ENCODE measurements around the gene RXFP1.

RXFP1 gene

DNA sequence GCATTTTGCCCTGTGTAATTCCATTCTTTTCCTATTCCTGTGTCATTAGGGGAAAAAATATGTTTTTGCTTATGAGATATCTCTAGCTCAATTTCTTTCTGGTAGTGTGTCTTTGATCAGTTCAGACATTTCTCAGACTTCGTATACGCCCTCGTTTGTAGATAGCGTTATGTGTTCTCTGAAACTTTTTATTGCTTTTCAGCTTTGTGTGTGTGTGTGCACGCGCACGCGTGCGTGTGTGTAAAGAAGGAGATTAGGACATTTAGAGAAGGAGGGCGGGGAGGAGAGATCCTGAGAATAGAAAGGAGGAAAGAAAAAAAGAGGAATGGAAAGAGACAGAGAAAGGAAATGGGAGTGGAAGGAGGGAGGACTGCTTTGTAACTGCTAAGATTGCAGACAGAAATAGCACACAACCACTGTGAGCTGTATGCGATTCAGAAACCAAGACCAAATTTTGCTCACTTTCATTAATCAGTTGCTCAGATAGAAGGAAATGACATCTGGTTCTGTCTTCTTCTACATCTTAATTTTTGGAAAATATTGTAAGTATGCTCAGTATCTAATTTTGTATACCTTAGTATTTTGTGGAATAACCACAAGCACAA lies at the start of gene RXFP1:
Gene RXFP1 (plus strand): TSS at position 399 of the 605 bp plus-strand sequence. CDS start 95 bp downstream, at position 494.
- TF ChIP-seq MYC (IDR thresholded peaks at IDR 0.05; ENCODE audit: low read depth, low read length) (no peak), POLR2A (IDR thresholded peaks at IDR 0.05; ENCODE audit: extremely low read depth, insufficient read length) (no peak), CTCF (IDR thresholded peaks at IDR 0.05; ENCODE audit: low read depth, low read length) (no peak), MAX (IDR thresholded peaks at IDR 0.05; ENCODE audit: low read depth, low read length) (no peak)
- no peak for DNase-seq (ENCODE audit: low read depth)
- H3K4me3 ChIP-seq (ENCODE audit: low read depth, low read length), result no peak within 1 kb of the TSS

GRCh38 chr4:158481811-158482210 lies 39.9 kb upstream of the RXFP1 start:
- no peak overlapping the region for H3K4me3 ChIP-seq (ENCODE audit: low read depth, low read length)
- TF ChIP-seq MAX (IDR thresholded peaks at IDR 0.05; ENCODE audit: low read depth, low read length), result no peak
- no peak for DNase-seq (ENCODE audit: low read depth)

- H3K4me3 ChIP-seq (ENCODE audit: low read depth, low read length), result no peak overlapping the region
- TF ChIP-seq MAX (IDR thresholded peaks at IDR 0.05; ENCODE audit: low read depth, low read length) (no peak), MYC (IDR thresholded peaks at IDR 0.05; ENCODE audit: low read depth, low read length) (no peak), POLR2A (IDR thresholded peaks at IDR 0.05; ENCODE audit: extremely low read depth, insufficient read length) (no peak), CTCF (IDR thresholded peaks at IDR 0.05; ENCODE audit: low read depth, low read length) (no peak)
- no peak for DNase-seq (ENCODE audit: low read depth)
These were observed 37.4 kb upstream of the RXFP1 start for GRCh38 chr4:158484173-158484885.

- no peak for TF ChIP-seq MAX (IDR thresholded peaks at IDR 0.05; ENCODE audit: low read depth, low read length)
- TF ChIP-seq POLR2A (IDR thresholded peaks at IDR 0.05; ENCODE audit: extremely low read depth, insufficient read length), result no peak
- no peak for TF ChIP-seq MYC (IDR thresholded peaks at IDR 0.05; ENCODE audit: low read depth, low read length)
- TF ChIP-seq CTCF (IDR thresholded peaks at IDR 0.05; ENCODE audit: low read depth, low read length), result no peak
- no peak overlapping the region for H3K4me3 ChIP-seq (ENCODE audit: low read depth, low read length)
- no peak for DNase-seq (ENCODE audit: low read depth)
These were observed 31.1 kb upstream of the RXFP1 start for GRCh38 chr4:158490629-158491028.

- TF ChIP-seq CTCF (IDR thresholded peaks at IDR 0.05; ENCODE audit: low read depth, low read length) (no peak), MAX (IDR thresholded peaks at IDR 0.05; ENCODE audit: low read depth, low read length) (no peak), MYC (IDR thresholded peaks at IDR 0.05; ENCODE audit: low read depth, low read length) (no peak), POLR2A (IDR thresholded peaks at IDR 0.05; ENCODE audit: extremely low read depth, insufficient read length) (no peak)
- no peak for DNase-seq (ENCODE audit: low read depth)
- H3K4me3 ChIP-seq (ENCODE audit: low read depth, low read length), result no peak overlapping the region
These were observed 29.3 kb upstream of the RXFP1 start for GRCh38 chr4:158492391-158492790.

DNA sequence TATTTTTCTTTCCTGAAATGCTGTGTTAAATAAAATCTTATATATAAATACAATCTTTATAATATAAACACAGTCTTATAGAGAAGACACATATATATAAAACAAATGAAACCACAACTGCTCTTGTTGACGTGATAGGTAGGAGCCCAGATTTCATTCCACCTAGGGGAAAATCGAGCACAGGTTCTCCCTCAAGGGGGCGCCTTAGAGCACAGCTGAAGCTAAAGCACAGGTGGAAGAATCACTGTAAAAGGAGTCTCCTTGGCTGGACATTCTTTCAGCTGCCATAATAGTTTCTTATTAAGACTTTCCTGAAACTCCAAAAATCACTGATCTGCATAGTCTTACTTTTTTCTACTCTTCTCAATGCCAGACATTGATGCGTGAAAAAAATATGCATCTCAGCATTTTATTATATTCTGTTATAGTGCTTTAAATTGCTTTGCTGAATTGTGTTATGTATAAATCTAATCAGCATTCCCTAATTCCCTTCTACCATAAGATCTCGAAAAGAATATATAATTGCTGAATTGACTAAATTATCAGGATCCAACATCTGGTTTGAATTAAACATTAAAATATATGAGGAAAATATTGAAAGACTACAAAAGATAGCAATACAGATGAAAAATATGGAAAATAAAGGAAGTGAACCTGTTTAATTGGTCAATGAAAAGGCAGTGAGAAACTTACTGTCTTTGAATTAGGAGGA lies 25.5 kb upstream of the RXFP1 start:
- H3K4me3 ChIP-seq (ENCODE audit: low read depth, low read length), result no peak overlapping the region
- DNase-seq (ENCODE audit: low read depth), result peak; percentile 46
- peak; percentile 78 for TF ChIP-seq CTCF (IDR thresholded peaks at IDR 0.05; ENCODE audit: low read depth, low read length)
- no peak for TF ChIP-seq POLR2A (IDR thresholded peaks at IDR 0.05; ENCODE audit: extremely low read depth, insufficient read length)

Data from NB4 (cell line).